HCT116 (cell line): ENCODE measurements around the gene GTF2IRD1. TPM values are rescaled to one million over a fixed set of nuclear protein-coding genes. Genes with fewer than 3 reads are reported as not detected.
A peak's percentile ranks its signal among the peaks of the same experiment; 100 is the strongest.

ENCODE experiments used
- ATAC-seq: fragments of 200-7000 bp; cut with Tn5 transposase; 2 replicates; pipeline ENCODE4 v1.9.1; 2020; ENCODE audit warnings: mild to moderate bottlenecking, moderate library complexity
- BruUV-seq: library from RNA; stranded (reverse); fragments of 400-500 nt; replicated peaks from 2 replicates; lab custom pipeline; 2021; lab: Mats Ljungman, UMichigan
- CTCF ChIA-PET: fragments of 300-600 bp; sonication (Branson Sonifier 250); formaldehyde crosslinking; loops from one replicate; lab custom pipeline; 2021; ENCODE audit warnings: antibody characterized with exemption; lab: Charles Lee
- POLR2A ChIA-PET: fragments of 300-600, 350-600 bp; sonication (Branson Sonifier 250); formaldehyde crosslinking; loops from one replicate; lab custom pipeline; 2021; ENCODE audit warnings: antibody characterized with exemption; lab: Charles Lee
- RAD21 ChIA-PET, 2 experiments: fragments of 300-600 bp; sonication (Branson Sonifier 250); formaldehyde crosslinking; loops; one replicate each; lab custom pipeline; 2023; ENCODE audit warnings: low total read pairs in 2 of 2; ENCODE audit not compliant: uncharacterized antibody in 2 of 2, unreplicated experiment in 2 of 2, low non-redundant PET in 1 of 2; lab: Charles Lee
- DNase-seq: peaks from one replicate; pipeline ENCODE4 v3.0.0-alpha.2; 2010; ENCODE audit warnings: low read depth, low spot score
- H2AFZ ChIP-seq: fragments of 200-600 bp; shearing (Covaris generic), sonication (generic); 2 replicates; pipeline ENCODE4 v1.6.1; 2017; ENCODE audit warnings: low read depth, mixed run types, mixed read lengths, antibody characterized with exemption, low read length; ENCODE audit not compliant: poor library complexity, severe bottlenecking
- H3K27ac ChIP-seq: 2 replicates; pipeline ENCODE4 v1.5.1; 2012; ENCODE audit warnings: low read depth, low read length
- H3K27me3 ChIP-seq: fragments of 200-600 bp; sonication (generic); 2 replicates; pipeline ENCODE4 v1.6.1; 2016; ENCODE audit warnings: mixed run types, low read length, mixed read lengths; ENCODE audit not compliant: insufficient read depth
- H3K36me3 ChIP-seq, 2 experiments: fragments of 200-500 bp in 1 of 2; fragments of 200-600 bp in 1 of 2; sonication (Bioruptor generic) in 1 of 2; sonication (generic) in 1 of 2; 2 replicates each; pipeline versions ENCODE4 v1.5.1 to v1.6.1; 2014 to 2016; ENCODE audit warnings: low read length in 2 of 2, inconsistent platforms in 1 of 2, mixed read lengths in 1 of 2, mixed run types in 1 of 2; ENCODE audit not compliant: insufficient read depth in 2 of 2, control insufficient read depth in 1 of 2
- H3K4me1 ChIP-seq, 2 experiments: fragments of 200-600 bp in 1 of 2; sonication (generic) in 1 of 2; 2 replicates each; pipeline versions ENCODE4 v1.5.1 to v1.6.1; 2012 to 2017; ENCODE audit warnings: low read length in 2 of 2, inconsistent platforms in 1 of 2, mild to moderate bottlenecking in 1 of 2, mixed read lengths in 1 of 2, mixed run types in 1 of 2, moderate library complexity in 1 of 2; ENCODE audit not compliant: insufficient read depth in 2 of 2, control insufficient read depth in 1 of 2
- H3K4me2 ChIP-seq: fragments of 200-600 bp; sonication (generic); 2 replicates; pipeline ENCODE4 v1.6.1; 2017; ENCODE audit warnings: mixed run types, low read length, mixed read lengths
- H3K4me3 ChIP-seq, 2 experiments: fragments of 200-600 bp in 1 of 2; sonication (generic) in 1 of 2; replicated peaks in 1 of 2; 2 replicates each; pipeline ENCODE4 v1.5.1; 2011 to 2016; ENCODE audit warnings: low read length in 2 of 2, control low read depth in 1 of 2, low read depth in 1 of 2, mild to moderate bottlenecking in 1 of 2, mixed read lengths in 1 of 2, mixed run types in 1 of 2
- H3K79me2 ChIP-seq: fragments of 200-600 bp; sonication (generic); 2 replicates; pipeline ENCODE4 v1.6.1; 2017; ENCODE audit warnings: mild to moderate bottlenecking, mixed run types, low read length, moderate library complexity, mixed read lengths; ENCODE audit not compliant: insufficient read depth
- H3K9ac ChIP-seq: fragments of 200-600 bp; sonication (generic); 2 replicates; pipeline ENCODE4 v1.6.1; 2016; ENCODE audit warnings: low read length, mixed read lengths
- H3K9me2 ChIP-seq: fragments of 200-600 bp; sonication (generic), shearing (Covaris generic); 2 replicates; pipeline ENCODE4 v1.6.1; 2017; ENCODE audit warnings: mixed run types, mild to moderate bottlenecking, moderate library complexity; ENCODE audit not compliant: insufficient read depth
- H3K9me3 ChIP-seq, 2 experiments: fragments of 200-500 bp in 1 of 2; fragments of 200-600 bp in 1 of 2; sonication (Bioruptor generic) in 1 of 2; sonication (generic) in 1 of 2; 2 replicates each; pipeline ENCODE4 v1.6.1; 2014 to 2017; ENCODE audit warnings: low read length in 2 of 2, mixed read lengths in 2 of 2, inconsistent platforms in 1 of 2, low read depth in 1 of 2, mild to moderate bottlenecking in 1 of 2, mixed run types in 1 of 2, moderate library complexity in 1 of 2; ENCODE audit not compliant: control insufficient read depth in 1 of 2, insufficient read depth in 1 of 2
- H4K20me1 ChIP-seq: fragments of 200-600 bp; sonication (generic), shearing (Covaris generic); 2 replicates; pipeline ENCODE4 v1.6.1; 2017; ENCODE audit warnings: mixed run types, mild to moderate bottlenecking, moderate library complexity; ENCODE audit not compliant: insufficient read depth
- EGR1 ChIP-seq: IDR thresholded peaks from 2 replicates; pipeline ENCODE4 v1.6.1; 2012; ENCODE audit warnings: low read depth
- SP1 ChIP-seq: IDR thresholded peaks from 2 replicates; pipeline ENCODE4 v1.6.1; 2012; ENCODE audit warnings: low read depth
- ZBTB33 ChIP-seq: IDR thresholded peaks from 2 replicates; pipeline ENCODE4 v1.6.1; 2011; ENCODE audit warnings: mild to moderate bottlenecking, low read length, moderate library complexity; ENCODE audit not compliant: insufficient replicate concordance; ENCODE audit errors: extremely low read depth
- intact Hi-C: fragments of 100-400 bp; cut with micrococcal nuclease; formaldehyde crosslinking; loops from 2 replicates; pipeline ENCODE4 v1.10.0; 2022
- total RNA-seq: library from RNA; stranded (reverse); gene quantifications from one replicate; pipeline ENCODE4 v1.2.1, GENCODE V29; 2021; ENCODE audit not compliant: unreplicated experiment

Gene GTF2IRD1
- total RNA-seq, 1 experiment from 2014 or later, result 34.5 TPM

- H3K9me3 ChIP-seq, result no peaks in the 10 kb centered on the region
- CTCF ChIA-PET, result no interaction called here
- POLR2A ChIA-PET, result interaction anchor here (0.7 kb wide), 1 partner anchor 8 kb away, joined by 3 read pairs; no protein-coding TSS in a partner anchor
- H3K4me2 ChIP-seq, result peak overlapping the region; percentile 56
- no peaks in the 10 kb centered on the region for H3K36me3 ChIP-seq
- intact Hi-C loops, result no loop called here
- H4K20me1 ChIP-seq, result no peaks in the 10 kb centered on the region
- RAD21 ChIA-PET, result no interaction called here
- peak overlapping the region; percentile 58 for H3K27ac ChIP-seq
- H3K9ac ChIP-seq, result 0 out of 2 replicates have a peak overlapping the region, but pooled peaks have one; percentile 16
- BruUV-seq, result no TSS peak
- H3K27me3 ChIP-seq, result no peaks in the 10 kb centered on the region
- H2AFZ ChIP-seq, result no peak overlapping the region
- DNase-seq (no peak), ATAC-seq (no peak)
- peaks cover 52% of the 10 kb centered on the region for H3K79me2 ChIP-seq
- no peak overlapping the region for H3K4me3 ChIP-seq
- TF ChIP-seq ZBTB33, result no peak
- TF ChIP-seq EGR1, result peak; percentile 70
- no peaks in the 10 kb centered on the region for H3K9me2 ChIP-seq
- H3K4me1 ChIP-seq, result peaks cover 78 to 91% of the 10 kb centered on the region in 2 experiments
Observed at GRCh38 chr7:74479066-74479781, 25.5 kb downstream of the GTF2IRD1 start.

GRCh38 chr7:74479961-74480829 lies 26.5 kb downstream of the GTF2IRD1 start:
- BruUV-seq, result no TSS peak
- H3K9me3 ChIP-seq, result no peaks in the 10 kb centered on the region
- peaks cover 82 to 88% of the 10 kb centered on the region in 2 experiments for H3K4me1 ChIP-seq
- ATAC-seq (no peak), DNase-seq (no peak)
- no peak overlapping the region for H3K4me3 ChIP-seq
- intact Hi-C loops, result no loop called here
- H3K4me2 ChIP-seq, result peak overlapping the region; percentile 56
- POLR2A ChIA-PET, result no interaction called here
- no peaks in the 10 kb centered on the region for H3K36me3 ChIP-seq
- peaks cover 52% of the 10 kb centered on the region for H3K79me2 ChIP-seq
- H3K9me2 ChIP-seq, result no peaks in the 10 kb centered on the region
- H4K20me1 ChIP-seq, result no peaks in the 10 kb centered on the region
- CTCF ChIA-PET, result no interaction called here
- TF ChIP-seq SP1, result no peak
- TF ChIP-seq, all 23 proteins: peak for 0
- RAD21 ChIA-PET, result no interaction called here
- no peaks in the 10 kb centered on the region for H3K27me3 ChIP-seq
- peak overlapping the region; percentile 41 for H3K9ac ChIP-seq
- H2AFZ ChIP-seq, result no peak overlapping the region
- peak overlapping the region; percentile 58 for H3K27ac ChIP-seq
